Fibroblast of skin of abdomen (primary cell): ENCODE data around the gene CSNK2A3.
A peak's percentile ranks its signal among the peaks of the same experiment; 100 is the strongest.
"Not testable (repeated sequence)": the region's sequence is repeated elsewhere in the genome, so short reads cannot be mapped to it uniquely, and the experiment has no call there.

Experiments
- DNase-seq: peaks from one replicate; pipeline ENCODE4 v3.0.0-alpha.2; 2013

The CSNK2A3 gene

GRCh38 chr11:11379661-11380060 is 26.6 kb upstream of the CSNK2A3 start:
- DNase-seq, result no peak

- no peak for DNase-seq
Measured at GRCh38 chr11:11378184-11378940, 25.3 kb upstream of the CSNK2A3 start.

- no peak for DNase-seq
Measured at GRCh38 chr11:11374358-11375148, 21.5 kb upstream of the CSNK2A3 start.

GRCh38 chr11:11373934-11374333 is 20.9 kb upstream of the CSNK2A3 start:
- no peak for DNase-seq

GRCh38 chr11:11372461-11372860 is 19.4 kb upstream of the CSNK2A3 start:
- no peak for DNase-seq

- no peak for DNase-seq
Measured at GRCh38 chr11:11370962-11371303, 17.9 kb upstream of the CSNK2A3 start.

- DNase-seq, result no peak
Measured at GRCh38 chr11:11370255-11370961, 17.4 kb upstream of the CSNK2A3 start.

- DNase-seq, result no peak
Measured at GRCh38 chr11:11366793-11367192, 13.7 kb upstream of the CSNK2A3 start.

GRCh38 chr11:11363674-11364073 is 10.6 kb upstream of the CSNK2A3 start:
- DNase-seq, result no peak

- DNase-seq, result no peak
Measured at GRCh38 chr11:11359611-11360010, 6.6 kb upstream of the CSNK2A3 start.

- no peak for DNase-seq
Measured at GRCh38 chr11:11356842-11357241, 3.8 kb upstream of the CSNK2A3 start.

- not testable (repeated sequence) for DNase-seq
Measured at GRCh38 chr11:11351851-11352250, 1.2 kb downstream of the CSNK2A3 start.

GRCh38 chr11:11351042-11351586 is 1.9 kb downstream of the CSNK2A3 start:
- no peak for DNase-seq

GRCh38 chr11:11349870-11350337 is 3.1 kb downstream of the CSNK2A3 start:
- peak; percentile 92 for DNase-seq

GRCh38 chr11:11349106-11349825 is 3.8 kb downstream of the CSNK2A3 start:
- no peak for DNase-seq

GRCh38 chr11:11348303-11348702 is 4.7 kb downstream of the CSNK2A3 start:
- no peak for DNase-seq

GRCh38 chr11:11347592-11347991 is 5.5 kb downstream of the CSNK2A3 start:
- no peak for DNase-seq

GRCh38 chr11:11346303-11346702 is 6.7 kb downstream of the CSNK2A3 start:
- DNase-seq, result no peak

- no peak for DNase-seq
Measured at GRCh38 chr11:11345099-11345498, 8.0 kb downstream of the CSNK2A3 start.

- DNase-seq, result no peak
Measured at GRCh38 chr11:11344045-11344444, 9.0 kb downstream of the CSNK2A3 start.

GRCh38 chr11:11338304-11338703 is 14.7 kb downstream of the CSNK2A3 start:
- DNase-seq, result no peak

GRCh38 chr11:11336664-11337063 is 16.4 kb downstream of the CSNK2A3 start:
- no peak for DNase-seq
